ENCODE results near the gene CCDC3. TPM values are rescaled to one million over a fixed set of nuclear protein-coding genes. Genes with fewer than 3 reads are reported as not detected.
A peak's percentile ranks its signal among the peaks of the same experiment; 100 is the strongest.
"Not testable (repeated sequence)": the region's sequence is repeated elsewhere in the genome, so short reads cannot be mapped to it uniquely, and the experiment has no call there.

Gene CCDC3
- total RNA-seq = 5.3 TPM

DNA sequence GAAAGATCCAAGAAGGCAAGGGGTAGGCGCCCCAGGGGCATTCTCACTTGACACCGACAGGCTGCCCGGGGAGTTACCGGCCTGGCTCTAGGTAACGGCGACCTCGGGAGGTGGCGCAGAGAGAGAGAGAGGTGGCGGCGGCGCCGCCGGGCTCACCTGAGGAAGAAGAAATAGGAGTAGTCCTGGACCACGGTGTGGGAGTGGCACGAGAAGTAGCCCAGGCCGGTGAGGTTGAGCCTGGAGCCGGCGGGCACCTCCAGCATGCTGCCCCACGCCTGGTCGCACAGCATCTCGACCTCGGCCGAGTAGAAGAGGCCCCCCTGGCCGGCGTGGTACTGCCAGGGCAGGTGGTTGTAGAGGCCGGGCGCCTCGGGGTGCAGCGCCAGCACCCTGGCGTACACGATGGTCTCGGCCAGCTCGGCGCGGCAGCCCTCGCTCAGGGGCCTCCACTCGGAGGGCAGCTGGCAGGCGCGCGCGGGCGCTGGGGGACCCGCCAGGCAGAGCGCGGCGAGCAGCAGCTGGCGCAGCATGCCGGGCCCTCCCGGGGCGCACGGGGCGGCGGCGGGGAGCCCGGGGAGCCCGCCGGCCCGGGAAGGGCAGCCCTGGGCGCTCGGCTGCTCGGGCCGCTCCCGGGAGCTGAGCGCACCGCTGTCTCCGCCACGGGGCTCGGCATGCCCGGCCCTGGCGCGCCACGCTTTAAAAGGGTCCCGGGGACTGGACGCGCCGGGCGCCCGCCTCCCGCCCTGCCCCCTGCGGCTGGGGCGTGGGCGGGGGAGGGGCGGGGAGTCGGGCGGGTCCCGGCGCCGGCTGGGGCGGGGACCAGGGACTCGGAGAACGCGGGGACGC lies at the start of gene CCDC3:
Gene CCDC3, minus strand, starts transcription at position 673 of the 846 bp plus-strand sequence. Its CDS starts 143 bp downstream, at position 530.
- no peak for DNase-seq (ENCODE audit: low spot score)
- ATAC-seq = peak; percentile 66

DNA sequence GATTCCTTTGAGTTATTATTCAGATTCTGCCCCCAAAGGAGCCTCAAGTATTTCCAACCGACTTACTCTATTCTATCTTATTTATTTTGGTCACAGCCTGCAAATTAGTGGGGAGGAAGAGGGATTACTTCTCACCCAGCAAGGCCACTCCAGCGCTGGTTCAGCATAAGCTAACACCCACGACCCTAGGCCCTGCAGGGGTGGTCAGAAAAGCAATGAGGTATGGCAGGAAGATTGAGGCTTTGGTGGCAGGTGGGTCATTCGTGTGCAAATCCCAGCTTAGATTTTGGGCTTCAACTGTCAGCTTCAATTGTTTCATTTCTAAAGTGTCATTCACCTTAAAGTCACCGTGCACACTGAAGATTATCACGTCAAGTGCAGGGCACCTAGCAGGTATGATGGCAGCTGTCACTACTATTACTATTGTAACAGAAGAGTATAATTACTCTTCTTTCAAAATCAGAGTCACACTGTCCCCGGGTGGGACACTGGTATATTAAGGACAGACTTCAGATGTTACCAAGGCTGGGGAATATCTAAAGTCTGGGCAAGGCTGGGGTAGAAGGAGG lies 49.7 kb upstream of the CCDC3 start:
- ATAC-seq = no peak
- no peak for DNase-seq (ENCODE audit: low spot score)

DNA sequence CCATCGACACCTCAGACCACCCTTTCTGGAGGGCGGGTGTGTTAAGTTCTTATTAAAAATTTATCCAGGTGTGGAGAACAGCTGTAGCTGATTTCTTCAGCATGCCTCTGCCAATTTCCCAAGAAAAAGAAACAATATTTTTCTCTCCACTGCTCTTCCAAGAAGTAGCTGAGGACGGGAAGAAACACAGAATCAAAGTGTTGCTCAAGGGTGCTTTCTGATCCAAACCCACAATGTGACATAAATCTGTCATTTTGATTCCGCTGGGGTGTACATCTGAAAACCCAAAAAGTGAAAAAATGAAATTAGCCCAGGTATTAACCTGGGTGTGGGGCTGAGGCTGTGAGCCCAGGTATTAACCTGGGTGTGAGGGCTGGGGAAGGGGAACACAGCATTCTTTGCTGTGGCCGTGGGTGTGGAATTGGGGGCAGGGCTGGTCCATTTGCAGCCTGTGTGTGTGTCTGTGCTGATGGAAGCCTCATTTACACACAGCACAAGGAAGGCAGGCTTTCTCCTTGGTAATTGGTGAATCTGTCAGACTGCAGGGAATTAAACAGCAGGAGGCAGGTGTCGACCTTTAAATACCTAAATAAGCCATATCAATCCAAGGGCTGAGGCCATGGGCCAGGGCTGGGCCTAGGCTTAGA lies 48.4 kb upstream of the CCDC3 start:
- ATAC-seq = no peak
- no peak for DNase-seq (ENCODE audit: low spot score)

DNA sequence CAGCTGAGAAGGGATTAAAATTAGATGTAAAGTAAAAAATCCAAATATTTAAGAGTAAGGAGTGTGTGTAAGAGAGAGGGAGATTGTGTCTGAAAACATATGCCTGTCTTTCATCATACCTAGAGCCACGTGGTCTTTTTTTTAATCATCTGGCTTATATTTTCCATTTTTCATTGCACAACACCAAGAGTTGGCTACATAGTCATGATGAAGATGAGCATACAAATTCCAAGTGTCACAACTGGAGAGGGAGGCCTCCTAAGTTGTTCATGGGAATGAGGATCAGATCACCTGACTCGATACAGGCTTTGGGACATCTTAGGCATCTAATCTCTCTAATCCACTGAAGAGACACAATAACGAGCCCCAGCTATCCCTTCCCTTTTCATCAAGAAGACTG lies 47.2 kb upstream of the CCDC3 start:
- ATAC-seq (no peak), DNase-seq (ENCODE audit: low spot score) (no peak)

DNA sequence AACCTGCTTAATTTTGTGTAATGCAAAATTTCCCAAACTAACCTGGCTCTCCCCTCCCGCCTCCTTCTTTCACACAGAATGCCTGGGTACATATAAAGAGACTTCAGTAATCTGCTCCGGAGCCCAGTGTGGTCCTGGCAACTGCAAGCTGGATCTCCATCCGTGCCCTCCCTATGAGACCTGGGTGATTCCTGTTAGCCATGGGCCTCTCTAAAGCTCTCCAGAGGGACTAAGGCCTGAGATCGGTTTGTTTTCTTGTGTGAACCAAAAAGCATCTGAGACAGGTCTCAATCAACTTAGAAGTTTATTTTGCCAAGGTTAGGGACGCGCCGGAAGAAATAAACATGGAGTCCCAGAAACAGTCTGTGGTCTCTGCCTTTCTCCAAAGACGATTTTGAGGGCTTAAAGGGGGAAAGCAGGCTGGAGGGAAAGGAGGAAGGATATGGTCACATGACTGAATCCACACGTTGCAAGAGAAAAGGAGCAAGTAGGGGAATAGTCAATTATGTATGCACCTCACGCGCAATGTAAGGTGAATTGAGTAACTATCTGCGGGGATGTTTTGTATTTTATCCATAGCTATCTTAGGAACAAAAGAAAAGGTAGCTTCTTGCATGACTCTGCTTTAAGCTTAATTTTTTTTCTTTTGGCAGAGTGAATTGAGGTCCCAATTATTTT lies 46.2 kb upstream of the CCDC3 start:
- ATAC-seq (no peak), DNase-seq (ENCODE audit: low spot score) (no peak)

DNA sequence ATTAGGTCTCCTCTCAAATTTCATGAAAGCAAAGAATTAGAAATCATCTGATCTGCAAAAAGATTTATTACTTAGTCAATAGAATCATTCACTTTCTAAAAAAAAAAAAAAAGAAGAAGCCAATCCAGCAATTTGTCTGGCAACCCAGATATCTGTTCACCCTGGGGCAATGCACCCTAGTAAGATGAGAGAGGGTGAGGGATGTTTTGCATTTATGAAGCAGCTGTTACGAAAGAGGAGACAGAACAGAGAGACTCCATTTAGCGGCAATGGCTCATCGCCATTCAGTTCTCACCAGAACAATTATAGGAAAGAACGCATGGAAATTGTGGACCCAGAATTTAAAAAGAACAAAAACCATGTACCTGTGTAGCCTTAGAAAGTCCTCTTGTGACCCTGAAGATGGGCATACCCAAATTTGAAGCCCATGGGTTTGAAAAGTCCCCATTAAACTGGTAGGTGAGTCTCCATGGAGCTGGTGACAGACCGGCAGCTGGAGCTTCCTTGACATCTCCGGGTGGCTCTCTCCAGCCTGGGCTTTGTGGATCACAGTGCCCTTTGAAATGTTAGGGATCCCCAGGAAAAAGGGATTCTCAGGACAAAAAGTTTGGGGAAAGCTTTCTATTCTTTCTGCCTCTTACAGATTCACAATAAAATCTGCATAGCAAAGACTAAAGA lies 45.5 kb upstream of the CCDC3 start:
- ATAC-seq (no peak), DNase-seq (ENCODE audit: low spot score) (no peak)

DNA sequence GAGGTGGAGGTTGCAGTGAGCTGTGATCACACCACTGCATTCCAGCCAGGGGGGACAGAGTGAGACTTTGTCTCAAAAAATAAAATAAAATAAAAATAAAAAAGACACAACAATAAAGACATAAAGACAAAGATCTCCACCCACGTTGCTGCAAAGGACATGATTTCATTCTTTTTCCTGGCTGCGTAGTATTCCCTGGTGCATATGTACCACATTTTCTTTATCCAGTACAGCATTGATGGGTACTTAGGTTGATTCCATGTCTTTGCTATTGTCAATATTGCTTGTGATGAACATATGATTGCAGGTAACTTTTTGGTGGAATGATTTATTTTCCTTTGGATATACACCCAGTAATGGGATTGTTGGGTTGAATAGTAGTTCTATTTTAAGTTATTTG lies 42.0 kb upstream of the CCDC3 start:
- DNase-seq (ENCODE audit: low spot score) (no peak), ATAC-seq (no peak)

DNA sequence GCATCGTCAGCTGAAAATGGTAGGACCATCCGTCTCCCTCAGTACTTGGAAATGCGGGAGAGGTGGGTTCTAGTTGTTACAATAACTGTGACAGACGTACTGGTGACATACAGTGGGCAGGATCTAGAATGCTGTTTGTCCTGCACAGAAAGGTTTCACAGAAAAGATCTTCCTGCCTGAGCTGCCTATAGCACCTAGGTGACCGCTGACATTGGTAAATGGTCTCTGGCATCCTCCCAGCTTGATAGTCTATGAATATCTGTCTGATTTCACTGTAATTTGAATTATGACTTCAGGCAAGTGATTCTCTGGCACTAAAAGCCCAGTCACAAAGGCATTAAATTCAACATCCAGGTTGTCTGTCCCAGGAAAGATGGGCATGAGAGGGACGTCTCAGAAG lies 38.2 kb upstream of the CCDC3 start:
- no peak for ATAC-seq

DNA sequence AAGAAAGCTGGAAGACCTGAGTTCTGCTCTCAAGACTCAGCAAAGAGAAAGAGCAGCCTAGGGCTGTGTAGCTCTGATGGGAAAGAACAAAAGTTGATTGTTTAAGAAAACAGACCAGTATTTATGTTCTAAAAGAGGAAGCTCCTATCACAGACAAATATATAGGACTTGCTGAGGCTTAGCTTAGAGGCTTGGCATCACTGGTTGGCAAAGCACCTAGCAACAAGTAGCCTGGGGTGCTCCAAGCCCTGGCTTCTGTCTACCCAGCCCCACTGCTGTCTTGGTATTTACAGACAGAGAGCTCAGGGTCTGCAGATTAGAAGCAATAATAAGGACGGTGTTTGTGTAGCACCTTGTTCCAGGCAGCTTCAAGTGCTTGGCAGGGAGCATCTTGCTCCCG lies 36.9 kb upstream of the CCDC3 start:
- DNase-seq (ENCODE audit: low spot score) (no peak), ATAC-seq (no peak)

More for the DNA sequence above, 38.2 kb upstream of the CCDC3 start:
- no peak for DNase-seq (ENCODE audit: low spot score)

DNA sequence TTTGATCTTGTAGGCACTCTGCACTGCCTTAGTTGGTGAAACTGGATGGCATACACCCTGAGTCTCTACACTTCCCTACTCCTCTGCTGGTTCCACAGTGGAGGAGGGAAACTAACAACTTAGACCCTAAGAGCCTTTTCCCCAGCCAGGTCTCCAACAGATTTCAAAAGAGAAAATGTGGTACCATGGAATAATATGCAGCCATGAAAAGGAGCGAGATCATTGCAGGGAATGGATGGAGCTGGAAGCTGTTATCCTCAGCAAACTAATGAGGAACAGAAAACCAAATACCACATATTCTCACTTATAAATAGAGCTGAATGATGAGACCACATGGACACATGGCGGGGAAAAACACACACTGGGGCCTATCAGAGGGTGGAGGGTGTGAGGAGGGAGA lies 36.3 kb upstream of the CCDC3 start:
- ATAC-seq (no peak), DNase-seq (ENCODE audit: low spot score) (no peak)

DNA sequence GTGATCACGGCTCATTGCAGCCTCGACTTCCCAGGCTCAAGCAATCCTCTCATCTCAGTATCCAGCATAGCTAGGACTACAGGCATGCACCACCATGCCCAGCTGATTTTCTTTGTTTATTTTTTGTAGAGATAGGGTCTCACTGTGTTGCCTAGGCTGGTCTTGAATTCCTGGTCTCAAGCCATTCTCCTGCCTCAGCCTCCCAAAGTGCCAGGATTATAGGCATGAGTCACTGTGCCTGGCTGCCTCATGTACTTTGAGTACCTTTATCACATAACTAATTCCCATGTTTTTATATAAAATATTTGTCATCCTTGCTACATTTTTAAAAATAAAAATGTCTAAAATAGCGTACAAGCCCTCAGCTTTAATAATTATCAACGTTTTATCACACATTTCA lies 35.3 kb upstream of the CCDC3 start:
- ATAC-seq (no peak), DNase-seq (ENCODE audit: low spot score) (no peak)

DNA sequence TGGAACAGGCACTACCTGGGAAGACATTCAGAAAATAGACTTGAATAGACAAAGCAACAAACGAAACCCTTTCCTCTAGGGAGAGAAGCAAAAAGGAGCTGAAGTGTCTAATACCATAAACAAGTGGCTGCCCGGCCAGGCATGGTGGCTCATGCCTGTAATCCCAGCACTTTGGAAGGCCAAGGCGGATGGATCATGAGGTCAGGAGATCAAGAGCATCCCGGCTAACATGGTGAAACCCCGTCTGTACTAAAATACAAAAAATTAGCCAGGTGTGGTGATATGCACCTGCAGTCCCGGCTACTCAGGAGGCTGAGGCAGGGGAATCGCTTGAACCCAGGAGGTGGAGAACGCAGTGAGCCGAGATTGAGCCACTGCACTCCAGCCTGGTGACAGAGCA lies 34.2 kb upstream of the CCDC3 start:
- ATAC-seq = not testable (repeated sequence)

DNA sequence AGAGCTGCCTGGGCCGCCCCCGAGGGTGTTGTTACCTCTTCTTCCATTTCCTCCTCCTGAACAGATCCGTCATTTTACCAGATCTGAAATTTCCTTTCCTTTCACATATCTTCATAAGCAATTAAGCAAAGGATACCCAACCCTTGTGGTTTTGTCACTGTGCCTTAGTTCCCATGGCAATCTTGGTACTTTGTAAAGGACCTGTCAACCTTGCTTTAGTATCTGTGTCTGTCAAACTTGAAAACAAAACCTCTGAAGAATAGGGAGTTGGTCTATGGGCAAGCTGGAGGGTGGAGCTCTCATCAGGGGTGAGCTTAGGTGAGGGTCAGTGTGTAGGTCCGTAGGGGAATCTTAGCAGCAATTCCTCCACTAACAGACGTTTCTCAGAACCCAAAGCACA lies 25.4 kb upstream of the CCDC3 start:
- ATAC-seq (no peak), DNase-seq (ENCODE audit: low spot score) (no peak)

More for the DNA sequence above, 34.2 kb upstream of the CCDC3 start:
- DNase-seq (ENCODE audit: low spot score) = not testable (repeated sequence)

DNA sequence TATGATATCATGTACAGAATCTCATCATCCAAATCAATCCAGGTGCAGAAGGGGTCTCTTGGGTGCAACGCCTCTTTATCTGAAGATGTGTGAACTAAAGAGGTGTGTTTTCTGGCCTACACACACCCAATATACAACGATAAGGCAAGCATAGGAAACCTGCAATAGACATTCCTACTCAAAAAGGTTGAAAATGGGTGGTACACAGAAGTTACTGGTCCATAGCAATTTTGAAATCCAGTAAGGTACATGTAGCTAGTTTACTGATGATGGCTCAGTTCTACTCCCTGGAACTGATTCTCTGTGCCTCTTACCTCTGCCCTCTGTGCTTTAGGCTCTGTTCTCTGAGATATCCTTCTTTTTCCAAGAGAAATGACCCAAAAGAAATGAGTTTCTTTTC lies 22.2 kb upstream of the CCDC3 start:
- DNase-seq (ENCODE audit: low spot score) = no peak
- ATAC-seq = no peak

DNA sequence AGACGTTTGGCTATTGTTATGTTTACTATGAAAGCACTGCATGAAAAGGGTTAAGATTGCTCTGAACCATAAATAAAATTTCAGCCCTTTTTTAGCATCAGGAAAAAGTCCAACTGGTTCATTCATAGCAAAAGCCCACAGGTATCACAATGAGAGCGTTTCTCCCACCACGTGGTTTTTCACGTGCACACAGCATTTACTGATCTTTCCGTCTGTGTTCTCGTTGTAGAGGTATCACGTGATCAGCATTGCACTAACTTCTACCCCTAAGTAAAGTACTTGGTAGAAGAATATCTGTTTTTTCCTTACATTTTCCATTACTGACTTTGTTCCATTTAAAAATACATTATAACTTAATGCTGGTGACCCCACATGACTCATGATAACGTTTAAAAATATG lies 17.8 kb upstream of the CCDC3 start:
- DNase-seq (ENCODE audit: low spot score) (no peak), ATAC-seq (no peak)

DNA sequence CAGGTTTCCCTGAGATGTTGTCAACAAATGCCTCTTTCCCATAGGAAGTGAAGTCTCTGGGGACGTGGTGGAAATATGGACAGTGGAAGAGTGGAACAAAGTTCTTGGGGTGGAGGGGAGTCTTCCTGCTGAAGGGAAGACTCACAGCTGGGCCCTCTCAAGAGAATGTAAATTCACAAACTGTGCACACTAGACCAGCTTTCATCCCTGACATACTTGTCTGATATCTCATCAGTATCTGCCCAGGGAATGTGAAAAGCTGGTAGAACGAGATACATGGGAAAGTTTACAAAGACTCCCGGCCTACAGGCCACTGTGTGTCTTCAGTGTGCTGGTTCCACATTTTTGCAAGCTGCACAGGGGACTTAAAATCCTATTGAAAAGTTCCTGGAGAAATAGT lies 16.7 kb upstream of the CCDC3 start:
- DNase-seq (ENCODE audit: low spot score) (no peak), ATAC-seq (no peak)

DNA sequence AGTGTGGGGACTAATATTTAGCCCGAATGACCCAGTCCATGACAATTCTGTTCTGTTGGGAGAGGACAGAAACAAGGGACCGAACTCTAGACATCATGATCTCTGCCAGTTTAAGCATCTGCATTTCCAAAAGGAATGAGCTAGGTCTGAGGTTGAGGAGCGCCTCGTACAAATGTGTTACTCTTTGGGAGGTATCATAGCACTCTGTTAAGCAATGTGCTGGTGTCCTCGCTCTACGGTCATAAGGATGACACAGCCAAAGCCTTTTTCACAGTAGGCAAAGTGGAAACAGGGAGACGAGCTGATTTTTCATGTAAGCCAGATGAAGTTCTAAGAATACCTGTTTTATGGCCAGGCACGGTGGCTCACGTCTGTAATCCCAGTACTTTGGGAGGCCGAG lies 15.4 kb upstream of the CCDC3 start:
- DNase-seq (ENCODE audit: low spot score) (no peak), ATAC-seq (no peak)

DNA sequence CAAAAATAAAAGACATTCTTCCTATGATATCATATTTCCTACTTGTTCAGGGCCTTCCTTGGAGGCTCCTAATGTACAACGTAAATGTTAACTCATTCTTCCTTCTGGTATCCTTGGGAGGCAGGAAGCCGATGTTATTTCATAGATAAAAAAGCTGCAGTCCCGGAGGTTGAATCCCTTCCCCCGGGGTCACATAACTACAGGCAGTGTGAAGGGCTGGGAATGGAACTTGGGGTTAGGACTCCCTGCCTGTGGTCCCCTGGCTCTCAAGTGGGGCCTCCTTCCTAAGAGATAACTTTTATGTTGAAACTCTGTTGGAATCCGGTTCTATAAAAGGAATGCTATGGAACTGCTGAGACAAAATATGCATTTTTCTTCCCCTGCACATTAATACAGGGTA lies 14.9 kb upstream of the CCDC3 start:
- DNase-seq (ENCODE audit: low spot score) (no peak), ATAC-seq (no peak)

DNA sequence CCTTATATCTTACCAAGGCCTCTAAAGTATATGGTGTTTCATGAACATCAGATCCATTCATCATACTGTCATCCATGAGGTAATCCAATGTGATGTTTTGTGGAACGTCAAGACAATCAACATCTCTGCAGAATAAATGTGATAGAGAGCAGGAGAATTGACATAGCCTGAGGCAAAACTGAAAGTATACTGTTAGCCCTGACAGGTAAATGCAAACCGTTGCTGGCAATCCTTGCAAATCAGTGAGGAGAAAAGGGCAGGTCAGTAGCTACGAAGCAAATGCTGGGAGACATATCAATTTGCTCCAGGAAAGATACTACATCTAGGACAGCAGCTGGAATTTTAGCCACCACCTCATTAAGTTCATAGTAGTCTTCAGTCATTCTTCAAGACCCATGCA lies 4.5 kb upstream of the CCDC3 start:
- no peak for DNase-seq (ENCODE audit: low spot score)
- ATAC-seq = no peak

DNA sequence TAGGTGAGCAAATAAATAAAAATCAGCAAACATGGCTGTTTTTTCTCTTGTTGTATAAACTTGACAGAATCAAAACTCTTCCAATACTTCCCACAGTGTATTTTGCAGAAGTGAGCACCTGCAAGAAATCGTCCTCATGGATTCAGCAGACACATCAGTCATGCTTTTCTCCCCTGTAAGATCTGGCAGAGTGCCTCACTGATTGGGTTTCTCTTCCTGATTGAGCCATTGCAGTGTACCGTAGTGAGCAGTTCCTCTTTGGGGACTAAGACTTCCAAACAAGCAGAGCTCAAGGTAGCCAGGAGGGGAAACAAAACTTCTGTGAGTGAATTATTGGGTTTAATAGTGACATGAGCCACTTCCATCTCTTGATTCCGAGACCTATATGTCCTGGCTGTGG lies 2.2 kb upstream of the CCDC3 start:
- DNase-seq (ENCODE audit: low spot score) (no peak), ATAC-seq (no peak)

DNA sequence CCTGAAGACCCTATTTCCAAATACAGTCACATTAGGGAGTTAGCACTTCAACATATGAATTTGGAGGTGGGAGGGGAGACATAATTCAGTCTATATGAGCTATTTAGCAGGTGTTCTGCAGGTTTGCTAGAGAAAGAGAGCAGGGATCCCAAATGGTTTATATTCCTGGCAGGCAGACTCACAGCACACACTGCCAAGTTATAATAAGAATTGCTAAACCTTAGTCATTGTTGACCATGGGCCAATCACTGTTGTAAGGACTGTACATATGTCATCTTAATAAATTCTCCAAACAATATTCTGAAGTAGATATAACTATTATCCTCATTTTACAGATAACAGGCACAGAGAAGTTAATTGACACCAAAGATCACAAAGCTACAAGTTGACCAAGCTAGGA lies 1.5 kb upstream of the CCDC3 start:
- DNase-seq (ENCODE audit: low spot score) (no peak), ATAC-seq (no peak)

Data from left lobe of liver (tissue), 2 donors.